Loucy (cell line): ENCODE data around the gene ZNF620.

Experiments used
- EZH2phosphoT487 ChIP-seq: fragments of 200-600 bp; IDR thresholded peaks from 2 replicates; pipeline ENCODE4 v1.6.1; 2018; ENCODE audit warnings: antibody characterized with exemption, mild to moderate bottlenecking, moderate library complexity, borderline replicate concordance
- TF ChIP-seq, protein P1 (sequence below): fragments of 200-600 bp; sonication (generic); conservative IDR thresholded peaks from 2 replicates; pipeline ENCODE4 v1.5.1; 2014; ENCODE audit warnings: mild to moderate bottlenecking, antibody characterized with exemption, low read length

DNA sequence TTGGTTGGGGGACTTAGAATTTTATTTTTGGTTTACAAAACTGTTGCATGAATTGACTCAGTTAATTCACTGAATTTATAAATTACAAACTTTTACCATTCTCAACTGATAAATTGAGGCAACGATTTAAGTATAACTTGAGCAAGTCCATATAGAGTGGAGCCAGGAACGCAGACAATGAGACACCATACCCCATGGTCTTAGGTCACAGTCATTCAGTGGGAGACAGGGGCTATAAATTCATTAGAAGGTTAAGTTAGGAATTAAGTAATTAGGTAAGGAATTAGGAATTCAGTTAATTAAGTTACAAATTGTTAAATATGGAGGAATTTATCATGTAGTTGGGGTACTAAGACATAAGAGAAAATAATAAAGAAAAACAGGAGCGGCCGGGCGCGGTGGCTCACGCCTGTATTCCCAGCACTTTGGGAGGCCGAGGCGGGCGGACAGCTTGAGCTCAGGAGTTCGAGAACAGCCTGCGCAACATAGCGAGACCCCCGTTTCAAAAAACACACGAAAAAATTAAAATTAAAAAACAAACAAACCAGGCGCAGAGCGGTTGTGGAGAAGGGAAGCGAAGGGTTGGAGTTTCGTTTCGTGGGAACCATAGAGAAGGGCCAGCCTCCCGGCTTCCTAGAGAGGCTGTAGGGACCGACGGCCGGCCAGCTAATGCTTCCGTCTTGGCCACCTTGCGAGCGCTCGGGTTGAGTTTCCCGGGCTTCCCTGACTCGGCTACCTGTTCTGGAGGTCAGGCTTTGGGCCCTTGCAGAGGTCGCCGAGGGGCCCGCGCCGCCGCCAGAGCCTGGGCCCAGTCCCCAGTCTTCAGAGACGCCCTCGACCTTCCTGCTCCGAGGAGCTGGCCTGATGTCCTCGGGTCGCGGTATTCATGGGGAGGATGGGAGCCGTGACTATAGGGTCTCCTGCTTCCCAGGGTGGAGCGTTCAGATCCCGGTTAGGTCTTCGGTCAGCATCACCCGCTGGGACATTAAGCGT, 29.1 kb upstream of the ZNF620 start, which contains the start of gene ZNF619:
- TF ChIP-seq, protein P1, sequence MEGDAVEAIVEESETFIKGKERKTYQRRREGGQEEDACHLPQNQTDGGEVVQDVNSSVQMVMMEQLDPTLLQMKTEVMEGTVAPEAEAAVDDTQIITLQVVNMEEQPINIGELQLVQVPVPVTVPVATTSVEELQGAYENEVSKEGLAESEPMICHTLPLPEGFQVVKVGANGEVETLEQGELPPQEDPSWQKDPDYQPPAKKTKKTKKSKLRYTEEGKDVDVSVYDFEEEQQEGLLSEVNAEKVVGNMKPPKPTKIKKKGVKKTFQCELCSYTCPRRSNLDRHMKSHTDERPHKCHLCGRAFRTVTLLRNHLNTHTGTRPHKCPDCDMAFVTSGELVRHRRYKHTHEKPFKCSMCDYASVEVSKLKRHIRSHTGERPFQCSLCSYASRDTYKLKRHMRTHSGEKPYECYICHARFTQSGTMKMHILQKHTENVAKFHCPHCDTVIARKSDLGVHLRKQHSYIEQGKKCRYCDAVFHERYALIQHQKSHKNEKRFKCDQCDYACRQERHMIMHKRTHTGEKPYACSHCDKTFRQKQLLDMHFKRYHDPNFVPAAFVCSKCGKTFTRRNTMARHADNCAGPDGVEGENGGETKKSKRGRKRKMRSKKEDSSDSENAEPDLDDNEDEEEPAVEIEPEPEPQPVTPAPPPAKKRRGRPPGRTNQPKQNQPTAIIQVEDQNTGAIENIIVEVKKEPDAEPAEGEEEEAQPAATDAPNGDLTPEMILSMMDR = no peak
- no peak for TF ChIP-seq EZH2phosphoT487
